GM12864 (cell line): ENCODE results near the gene GASK1A.

Experiments
- DNase-seq: peaks from one replicate; pipeline ENCODE4 v3.0.0-alpha.2; 2011; ENCODE audit warnings: low read depth
- H3K4me3 ChIP-seq: 2 replicates; pipeline ENCODE4 v1.5.1; 2011; ENCODE audit warnings: mild to moderate bottlenecking, low read depth, low read length, control low read depth
- TF ChIP-seq, protein P1 (sequence below): IDR thresholded peaks from 2 replicates; pipeline ENCODE4 v1.5.1; 2011; ENCODE audit warnings: low read depth, mild to moderate bottlenecking, moderate library complexity, low read length, control low read depth, inconsistent platforms; ENCODE audit errors: missing control alignments

Gene GASK1A

DNA sequence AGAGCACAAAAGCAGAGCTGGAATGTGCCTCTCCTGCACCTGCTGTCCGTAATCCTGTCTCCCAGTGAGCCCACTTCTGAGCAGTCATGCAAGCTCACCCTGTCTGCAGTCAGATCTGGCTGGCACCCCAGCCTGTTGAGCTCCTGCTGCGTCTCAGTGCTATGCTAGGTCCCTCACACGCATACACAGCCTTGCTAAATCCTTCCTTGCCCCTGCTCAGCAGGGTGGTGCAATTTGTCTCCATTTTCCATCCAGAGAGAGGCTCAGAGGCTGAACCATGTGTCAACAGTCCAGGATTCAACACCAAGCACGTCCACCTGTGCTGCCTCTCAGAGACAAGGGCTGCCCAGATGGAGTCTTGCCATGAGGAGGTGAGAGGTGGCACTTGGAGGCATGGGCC is 115.7 kb downstream of the GASK1A start:
- no peak overlapping the region for H3K4me3 ChIP-seq
- TF ChIP-seq, protein P1, sequence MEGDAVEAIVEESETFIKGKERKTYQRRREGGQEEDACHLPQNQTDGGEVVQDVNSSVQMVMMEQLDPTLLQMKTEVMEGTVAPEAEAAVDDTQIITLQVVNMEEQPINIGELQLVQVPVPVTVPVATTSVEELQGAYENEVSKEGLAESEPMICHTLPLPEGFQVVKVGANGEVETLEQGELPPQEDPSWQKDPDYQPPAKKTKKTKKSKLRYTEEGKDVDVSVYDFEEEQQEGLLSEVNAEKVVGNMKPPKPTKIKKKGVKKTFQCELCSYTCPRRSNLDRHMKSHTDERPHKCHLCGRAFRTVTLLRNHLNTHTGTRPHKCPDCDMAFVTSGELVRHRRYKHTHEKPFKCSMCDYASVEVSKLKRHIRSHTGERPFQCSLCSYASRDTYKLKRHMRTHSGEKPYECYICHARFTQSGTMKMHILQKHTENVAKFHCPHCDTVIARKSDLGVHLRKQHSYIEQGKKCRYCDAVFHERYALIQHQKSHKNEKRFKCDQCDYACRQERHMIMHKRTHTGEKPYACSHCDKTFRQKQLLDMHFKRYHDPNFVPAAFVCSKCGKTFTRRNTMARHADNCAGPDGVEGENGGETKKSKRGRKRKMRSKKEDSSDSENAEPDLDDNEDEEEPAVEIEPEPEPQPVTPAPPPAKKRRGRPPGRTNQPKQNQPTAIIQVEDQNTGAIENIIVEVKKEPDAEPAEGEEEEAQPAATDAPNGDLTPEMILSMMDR = no peak
- no peak for DNase-seq

DNA sequence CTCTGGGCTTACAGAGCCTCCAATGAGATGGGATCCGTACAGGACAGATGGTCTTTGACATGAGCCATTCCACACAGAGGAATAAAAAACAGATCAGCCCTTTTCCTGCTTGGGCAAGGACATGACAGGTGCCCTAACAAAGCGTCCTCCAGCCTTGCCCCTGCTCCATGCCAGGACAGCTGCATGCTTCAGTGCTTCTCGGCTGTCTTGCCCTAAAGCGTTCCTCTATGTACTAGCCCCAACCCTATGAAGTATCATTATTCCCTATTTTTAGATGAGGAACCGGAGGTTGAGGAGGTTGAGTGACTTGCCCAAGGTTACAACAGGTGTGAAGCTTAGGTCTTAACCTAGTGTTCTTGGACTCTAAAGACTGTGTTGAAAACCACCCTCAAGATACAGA is 116.3 kb downstream of the GASK1A start:
- no peak overlapping the region for H3K4me3 ChIP-seq
- no peak for DNase-seq
- TF ChIP-seq, protein P1 = no peak

DNA sequence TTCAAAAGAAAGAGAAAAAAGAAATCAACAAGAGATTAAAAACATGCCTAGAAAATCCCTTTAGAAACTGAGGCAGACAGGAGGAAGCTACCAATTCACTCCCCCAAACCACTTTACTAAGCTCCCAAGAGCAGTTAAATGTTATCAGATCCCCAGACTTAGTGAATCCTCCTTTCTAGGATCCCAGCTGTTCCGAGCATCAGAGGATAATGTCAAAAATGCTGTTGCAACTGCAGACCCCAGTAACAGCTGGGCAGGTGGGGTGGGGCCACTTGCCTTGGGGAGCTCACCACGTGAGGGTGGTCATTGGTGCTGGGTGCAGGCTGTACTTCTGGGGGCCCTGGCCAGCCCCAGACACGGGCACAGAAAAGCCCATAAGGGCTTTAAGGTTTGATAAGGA is 117.7 kb downstream of the GASK1A start:
- no peak for DNase-seq
- H3K4me3 ChIP-seq = no peak overlapping the region
- TF ChIP-seq, protein P1 = no peak

DNA sequence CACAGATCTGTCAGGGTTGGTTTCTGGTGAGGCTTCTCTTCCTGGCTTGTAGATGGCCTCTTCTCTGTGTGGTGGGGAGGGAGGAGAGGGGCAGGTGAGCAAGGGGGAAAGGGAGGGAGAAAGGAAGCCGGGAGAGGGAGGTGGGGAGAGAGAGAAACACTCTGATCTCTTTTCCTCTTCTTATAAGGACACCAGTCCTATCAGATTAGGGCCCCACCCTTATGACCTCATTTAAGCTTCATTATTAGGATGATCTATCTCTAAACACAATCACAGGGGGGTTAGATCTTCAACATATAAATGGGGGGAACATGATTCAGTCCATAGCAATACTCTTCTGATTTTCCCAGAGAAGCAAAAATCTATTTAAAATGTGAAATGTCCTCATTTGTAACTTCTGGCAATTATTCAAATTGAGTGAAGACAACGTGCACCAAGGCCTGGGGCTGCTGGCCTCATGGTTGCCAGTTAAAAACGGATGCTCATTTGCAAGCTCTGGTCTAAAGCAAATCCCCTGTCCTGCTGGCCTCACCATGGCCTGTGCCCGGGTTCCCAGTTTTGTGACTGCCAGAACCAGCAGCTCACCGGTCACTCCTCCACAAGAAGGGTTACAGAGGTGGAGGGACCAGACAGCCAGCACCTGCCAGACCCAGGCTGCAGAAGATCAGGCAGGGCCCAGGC is 118.4 kb downstream of the GASK1A start:
- DNase-seq = no peak
- no peak overlapping the region for H3K4me3 ChIP-seq

DNA sequence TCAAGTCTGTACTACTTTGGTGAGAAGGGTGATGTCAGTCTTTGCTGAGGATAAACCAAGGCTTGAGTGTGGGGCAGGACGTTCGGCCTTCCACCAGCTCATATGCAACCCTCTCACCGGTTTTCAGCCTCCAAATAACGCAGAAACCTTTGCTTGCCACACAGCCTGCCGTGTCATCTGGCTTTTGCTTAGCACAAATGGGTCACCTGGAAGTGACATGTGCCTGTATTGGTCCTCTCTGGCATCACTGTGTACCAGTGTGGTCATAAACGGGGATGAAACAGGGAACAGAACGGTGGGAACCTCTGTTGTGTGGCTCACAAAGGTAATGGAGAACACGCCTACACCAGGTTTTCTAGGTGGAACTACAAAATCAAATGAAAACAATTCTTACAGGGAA is 119.7 kb downstream of the GASK1A start:
- no peak overlapping the region for H3K4me3 ChIP-seq
- TF ChIP-seq, protein P1 = no peak
- no peak for DNase-seq

More for the DNA sequence above, 118.4 kb downstream of the GASK1A start:
- TF ChIP-seq, protein P1 = no peak

DNA sequence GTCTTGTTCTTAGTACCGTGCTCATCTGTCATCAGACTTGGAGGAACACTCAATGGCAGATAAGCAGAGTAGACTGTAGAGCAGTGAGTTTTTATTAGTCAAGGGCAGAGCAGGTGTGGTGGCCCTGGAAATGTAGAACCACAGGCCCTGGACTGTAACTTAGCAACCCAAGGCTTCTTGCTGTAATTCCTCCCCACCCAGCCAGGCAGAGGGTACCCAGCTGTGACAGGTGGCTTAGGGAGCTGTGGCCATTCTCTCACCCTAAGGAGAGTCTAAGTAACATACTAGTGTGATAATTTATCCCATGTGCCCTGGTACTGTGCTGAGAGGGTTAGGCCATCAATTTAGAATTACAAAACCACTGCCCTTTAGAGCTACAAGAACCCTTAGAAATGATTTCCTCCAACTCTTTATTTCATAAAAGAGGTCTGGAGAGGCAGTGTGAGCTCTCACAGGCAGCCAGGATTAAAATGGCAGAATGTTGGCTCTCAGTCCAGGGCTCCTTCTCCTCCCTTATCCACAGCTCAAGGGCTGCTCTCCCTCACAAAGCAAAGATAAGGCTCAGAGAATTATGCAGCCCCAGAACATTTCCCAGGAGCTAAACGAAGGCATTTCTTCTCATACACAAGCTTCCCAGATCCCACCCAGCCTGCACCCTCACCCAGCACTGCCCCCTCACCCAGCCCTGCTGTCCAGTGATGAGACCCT is 123.8 kb downstream of the GASK1A start:
- DNase-seq = no peak
- TF ChIP-seq, protein P1 = no peak
- H3K4me3 ChIP-seq = no peak overlapping the region
